Body of pancreas (tissue), 4 donors: ENCODE results near the gene MLXIP. TPM values are rescaled to one million over a fixed set of nuclear protein-coding genes. Genes with fewer than 3 reads are reported as not detected.

Experiments used
- ATAC-seq: fragments of 150-250 bp; one replicate; pipeline ENCODE4 v1.9.1; 2016
- DNase-seq, 4 donors: peaks; one replicate each; pipeline ENCODE4 v3.0.0-alpha.2; 2019
- H3K27ac ChIP-seq, 4 donors: fragments of 200-600 bp; sonication (generic); 1 replicate in 3 of 4; 2 replicates in 1 of 4; pipeline versions ENCODE4 v1.5.1 to v1.6.1; 2016 to 2019; ENCODE audit warnings: mild to moderate bottlenecking in 1 of 4, mixed read lengths in 1 of 4, moderate library complexity in 1 of 4
- H3K27me3 ChIP-seq, 2 donors: fragments of 200-600 bp; sonication (generic); one replicate each; pipeline ENCODE4 v1.6.0; 2016; ENCODE audit warnings: mild to moderate bottlenecking in 1 of 2
- H3K36me3 ChIP-seq, 2 donors: fragments of 200-600 bp; sonication (generic); replicated peaks in 1 of 2; 2 replicates each; pipeline ENCODE4 v1.5.1; 2016; ENCODE audit warnings: low read depth in 2 of 2; ENCODE audit not compliant: insufficient read depth in 1 of 2
- H3K4me1 ChIP-seq: fragments of 200-600 bp; sonication (generic); one replicate; pipeline ENCODE4 v1.6.0; 2016
- H3K4me3 ChIP-seq, 2 donors: fragments of 200-600 bp; sonication (generic); 1 replicate in 1 of 2; 2 replicates in 1 of 2; pipeline ENCODE4 v1.5.1; 2016 to 2019
- H3K9me3 ChIP-seq, 3 donors: fragments of 200-600 bp; sonication (generic); 1 replicate in 2 of 3; 2 replicates in 1 of 3; pipeline ENCODE4 v1.5.1; 2016
- POLR2A ChIP-seq, 3 donors: fragments of 450-650 bp; IDR thresholded peaks; one replicate each; pipeline ENCODE4 v1.6.1; 2016; ENCODE audit warnings: antibody characterized with exemption in 3 of 3, mild to moderate bottlenecking in 2 of 3
- WGBS, 2 donors: methylation state at CpG; one replicate each; pipeline ENCODE4 v1.1.5; 2017; 5-methylcytosine and 5-hydroxymethylcytosine counted together
- intact Hi-C: fragments of 100-400 bp; cut with DNase I; formaldehyde crosslinking; loops from one replicate; pipeline ENCODE4 v1.15.1; 2023
- total RNA-seq, 2 donors: library from RNA; depleted of rRNA; stranded (reverse); fragments of >200 nt; gene quantifications; one replicate each; pipeline ENCODE4 v1.1.0, GENCODE V29; 2016
- TF ChIP-seq, protein P1 (sequence below), 7 experiments: fragments of 450-650 bp in 4 of 7; fragments of 200-600 bp in 3 of 7; sonication (generic) in 3 of 7; IDR thresholded peaks; one replicate each; pipeline ENCODE4 v1.5.1; 2016 to 2019; ENCODE audit warnings: antibody characterized with exemption in 7 of 7

Gene MLXIP
- total RNA-seq, 2 donors from 2014 or later: 43.6 to 84.0 TPM

DNA sequence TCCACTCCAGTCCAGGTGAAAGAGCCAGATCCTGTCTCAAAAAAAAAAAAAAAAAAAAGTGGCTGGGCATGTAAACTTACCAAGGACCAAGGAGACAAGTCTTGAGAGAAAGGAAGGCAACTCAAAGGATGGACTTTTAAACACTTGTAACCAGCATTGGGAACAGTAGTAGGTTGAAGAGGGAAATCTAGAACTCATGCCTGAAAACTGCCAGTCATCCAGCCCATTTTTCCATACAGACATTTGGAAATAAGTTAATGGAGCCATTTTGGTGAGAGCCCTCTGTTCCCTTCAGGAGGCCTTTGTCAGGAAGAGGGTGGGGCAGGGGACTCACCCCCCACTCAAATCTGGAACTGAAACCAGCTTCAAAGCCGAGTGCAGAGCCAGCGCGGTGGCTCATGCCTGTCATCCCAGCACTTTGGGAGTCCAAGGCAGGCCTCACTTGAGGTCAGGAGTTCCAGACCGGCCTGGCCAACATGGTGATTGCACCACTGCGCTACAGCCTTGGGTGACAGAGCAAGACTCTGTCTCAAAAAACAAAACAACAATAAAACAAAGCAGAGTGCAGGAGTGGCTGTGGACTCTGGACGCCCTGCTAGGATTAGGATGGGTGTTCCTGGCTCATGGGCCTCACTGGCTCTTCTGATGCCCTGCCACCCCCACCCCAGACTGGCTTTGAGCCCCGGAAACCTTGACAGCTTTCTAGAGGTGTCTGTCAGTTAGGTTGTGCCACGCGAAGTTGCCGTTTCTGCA lies 1.6 kb upstream of the MLXIP start:
- peak overlapping the region in 1 of 4 donors; percentile 92 for H3K27ac ChIP-seq
- H3K9me3 ChIP-seq: no peaks in the 10 kb centered on the region
- TF ChIP-seq POLR2A (IDR thresholded peaks at IDR 0.05): no peak
- TF ChIP-seq, protein P1, sequence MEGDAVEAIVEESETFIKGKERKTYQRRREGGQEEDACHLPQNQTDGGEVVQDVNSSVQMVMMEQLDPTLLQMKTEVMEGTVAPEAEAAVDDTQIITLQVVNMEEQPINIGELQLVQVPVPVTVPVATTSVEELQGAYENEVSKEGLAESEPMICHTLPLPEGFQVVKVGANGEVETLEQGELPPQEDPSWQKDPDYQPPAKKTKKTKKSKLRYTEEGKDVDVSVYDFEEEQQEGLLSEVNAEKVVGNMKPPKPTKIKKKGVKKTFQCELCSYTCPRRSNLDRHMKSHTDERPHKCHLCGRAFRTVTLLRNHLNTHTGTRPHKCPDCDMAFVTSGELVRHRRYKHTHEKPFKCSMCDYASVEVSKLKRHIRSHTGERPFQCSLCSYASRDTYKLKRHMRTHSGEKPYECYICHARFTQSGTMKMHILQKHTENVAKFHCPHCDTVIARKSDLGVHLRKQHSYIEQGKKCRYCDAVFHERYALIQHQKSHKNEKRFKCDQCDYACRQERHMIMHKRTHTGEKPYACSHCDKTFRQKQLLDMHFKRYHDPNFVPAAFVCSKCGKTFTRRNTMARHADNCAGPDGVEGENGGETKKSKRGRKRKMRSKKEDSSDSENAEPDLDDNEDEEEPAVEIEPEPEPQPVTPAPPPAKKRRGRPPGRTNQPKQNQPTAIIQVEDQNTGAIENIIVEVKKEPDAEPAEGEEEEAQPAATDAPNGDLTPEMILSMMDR (IDR thresholded peaks at IDR 0.05): no peak
- peaks cover 35% of the 10 kb centered on the region for H3K4me1 ChIP-seq
- DNase-seq: peak in 1 of 4 donors; percentile 12
- no peaks in the 10 kb centered on the region for H3K27me3 ChIP-seq
- no peak overlapping the region for H3K4me3 ChIP-seq
- no peaks in the 10 kb centered on the region for H3K36me3 ChIP-seq
- no peak for ATAC-seq
- intact Hi-C loops: no loop called here
- 76 to 82% methylated on average over 5 to 8 of the region's 10 CpGs for WGBS, 2 donors

DNA sequence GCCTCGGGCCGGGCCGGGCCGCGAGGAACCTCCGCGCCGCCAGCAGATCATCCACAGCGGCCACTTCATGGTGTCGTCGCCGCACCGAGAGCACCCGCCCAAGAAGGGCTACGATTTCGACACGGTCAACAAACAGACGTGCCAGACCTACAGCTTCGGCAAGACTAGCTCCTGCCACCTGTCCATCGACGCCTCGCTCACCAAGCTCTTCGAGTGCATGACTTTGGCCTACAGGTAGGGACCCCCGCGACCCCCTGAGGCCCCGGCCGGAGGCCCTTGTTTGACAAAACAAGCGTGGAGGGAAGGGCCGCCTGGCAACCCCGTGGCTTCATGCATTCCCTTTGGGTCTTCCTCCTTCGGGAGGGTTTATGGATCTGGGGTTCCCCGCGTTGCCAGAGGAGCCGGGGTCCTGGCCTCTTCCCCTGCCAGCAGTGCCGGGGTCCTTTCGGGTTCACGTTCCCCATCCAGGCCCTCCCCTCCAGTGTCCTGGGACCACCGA lies 526 bp downstream of the MLXIP start:
- intact Hi-C loops: no loop called here
- ATAC-seq: peak; percentile 34
- peaks cover 41% of the 10 kb centered on the region for H3K4me1 ChIP-seq

DNA sequence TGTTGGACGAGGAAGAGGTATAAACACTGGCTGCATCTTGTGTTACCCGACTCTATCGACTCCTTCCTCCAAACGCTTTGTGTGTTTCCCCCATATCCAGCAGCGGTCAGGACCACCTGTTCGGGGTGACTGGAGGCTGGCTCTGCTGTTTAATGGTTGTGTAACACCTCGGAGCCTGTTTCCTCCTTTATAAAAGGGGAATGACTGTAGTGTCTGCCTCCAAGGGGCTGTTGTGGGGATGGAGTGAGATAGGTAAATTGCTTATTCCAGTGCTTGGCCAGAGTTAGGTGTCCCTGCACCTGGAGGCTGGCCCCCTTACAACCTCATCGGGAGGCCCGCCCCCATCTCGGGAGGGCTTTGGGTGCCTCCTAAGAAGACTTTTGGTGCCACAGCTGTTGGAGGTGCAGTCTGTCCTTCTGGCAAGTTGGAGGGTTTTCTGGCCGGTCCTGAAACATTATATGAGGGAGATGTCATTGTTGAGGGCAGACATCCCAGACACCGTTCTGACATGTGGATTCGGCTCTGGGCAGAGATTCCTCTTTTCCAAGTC lies 1.1 kb downstream of the MLXIP start:
- intact Hi-C loops: no loop called here
- H3K4me1 ChIP-seq: peaks cover 44% of the 10 kb centered on the region
- no peaks in the 10 kb centered on the region for H3K27me3 ChIP-seq
- H3K36me3 ChIP-seq: no peaks in the 10 kb centered on the region
- ATAC-seq: no peak
- peak in 2 of 4 donors; percentile 38 to 42 for DNase-seq
- peak overlapping the region; percentile 81 to 92 (median 85) for H3K27ac ChIP-seq
- peak in 1 of 3 donors; percentile 7 for TF ChIP-seq POLR2A (IDR thresholded peaks at IDR 0.05)
- TF ChIP-seq, protein P1 (IDR thresholded peaks at IDR 0.05): no peak
- peak overlapping the region; percentile 42 to 95 for H3K4me3 ChIP-seq
- H3K9me3 ChIP-seq: no peaks in the 10 kb centered on the region
- 0% methylated on average over 11 to 13 of the region's 13 CpGs for WGBS, 2 donors

More for the DNA sequence above, 526 bp downstream of the MLXIP start:
- Histone ChIP-seq H3K27ac (peak overlapping the region; percentile 81 to 92 (median 85)), H3K36me3 (no peaks in the 10 kb centered on the region), H3K4me3 (peak overlapping the region; percentile 42 to 95), H3K9me3 (no peaks in the 10 kb centered on the region), H3K27me3 (no peaks in the 10 kb centered on the region)
- WGBS, 2 donors: 0 to 1% methylated on average over 8 to 38 of the region's 38 CpGs
- peak; percentile 54 to 65 (median 59) for DNase-seq
- TF ChIP-seq POLR2A (IDR thresholded peaks at IDR 0.05): no peak
- TF ChIP-seq, protein P1 (IDR thresholded peaks at IDR 0.05): no peak

DNA sequence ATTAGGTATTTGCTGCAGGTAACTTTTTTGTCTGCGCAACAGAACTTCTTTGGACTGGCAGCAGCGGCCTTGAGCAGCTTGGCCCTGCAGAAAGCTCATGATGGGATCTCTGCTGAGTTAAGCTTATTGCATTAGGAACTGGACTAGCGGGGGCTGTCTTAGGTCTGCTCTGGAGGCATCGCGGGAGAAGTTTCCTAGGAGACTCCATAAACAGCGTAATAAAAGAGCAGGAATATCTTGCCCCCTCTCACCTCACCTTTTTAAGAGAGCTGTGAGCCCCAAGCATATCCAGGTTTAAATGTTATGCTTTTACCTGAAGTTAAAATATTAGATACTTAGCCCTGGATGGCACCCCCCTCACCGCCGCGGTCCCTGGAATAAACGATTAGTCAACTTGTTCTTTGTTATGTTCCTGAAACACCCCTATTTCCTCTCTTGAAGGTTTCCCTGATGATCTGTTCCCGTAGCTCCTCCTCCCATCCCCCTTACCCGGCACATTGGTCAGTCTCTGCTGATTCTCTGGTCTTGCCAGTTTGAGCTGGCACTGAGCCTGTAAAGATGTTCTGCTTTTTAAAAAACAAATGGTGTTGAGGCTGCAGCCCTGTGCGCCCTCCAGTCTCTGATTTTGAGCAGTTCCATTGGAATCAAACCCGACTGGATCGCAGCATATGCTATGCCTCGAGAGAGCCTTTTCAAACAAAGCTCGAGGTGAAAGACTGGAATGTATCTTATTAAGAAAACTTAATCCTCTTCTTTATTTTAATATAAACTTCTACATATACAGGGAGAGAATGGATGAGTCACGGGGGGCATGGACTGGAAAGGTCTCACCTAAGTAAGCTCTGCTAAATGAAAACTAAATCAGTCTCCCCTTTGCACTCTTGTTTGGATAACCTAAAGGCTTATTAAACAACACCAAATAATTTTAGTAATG lies 1.9 kb downstream of the MLXIP start:
- peak in 2 of 3 donors; percentile 79 to 86 for TF ChIP-seq POLR2A (IDR thresholded peaks at IDR 0.05)
- TF ChIP-seq, protein P1 (IDR thresholded peaks at IDR 0.05): no peak
- H3K4me3 ChIP-seq: peak overlapping the region; percentile 42 to 95
- H3K27ac ChIP-seq: peak overlapping the region; percentile 81 to 92 (median 85)
- H3K9me3 ChIP-seq: no peaks in the 10 kb centered on the region
- H3K36me3 ChIP-seq: peaks cover 0 to under 1% of the 10 kb centered on the region in 2 donors
- H3K4me1 ChIP-seq: peaks cover 44% of the 10 kb centered on the region
- intact Hi-C loops: no loop called here
- no peaks in the 10 kb centered on the region for H3K27me3 ChIP-seq
- peak; percentile 66 to 89 (median 77) for DNase-seq
- ATAC-seq: no peak
- WGBS, 2 donors: 3% methylated on average over 18 of the region's 18 CpGs
